GM12873 (cell line): ENCODE data around the gene ERO1B.

Source experiments
- TF ChIP-seq, protein P1 (sequence below): IDR thresholded peaks from 2 replicates; pipeline ENCODE4 v1.5.1; 2012; ENCODE audit warnings: low read depth, mild to moderate bottlenecking, moderate library complexity, low read length, control low read depth; ENCODE audit not compliant: insufficient read depth; ENCODE audit errors: missing control alignments

The ERO1B gene

DNA sequence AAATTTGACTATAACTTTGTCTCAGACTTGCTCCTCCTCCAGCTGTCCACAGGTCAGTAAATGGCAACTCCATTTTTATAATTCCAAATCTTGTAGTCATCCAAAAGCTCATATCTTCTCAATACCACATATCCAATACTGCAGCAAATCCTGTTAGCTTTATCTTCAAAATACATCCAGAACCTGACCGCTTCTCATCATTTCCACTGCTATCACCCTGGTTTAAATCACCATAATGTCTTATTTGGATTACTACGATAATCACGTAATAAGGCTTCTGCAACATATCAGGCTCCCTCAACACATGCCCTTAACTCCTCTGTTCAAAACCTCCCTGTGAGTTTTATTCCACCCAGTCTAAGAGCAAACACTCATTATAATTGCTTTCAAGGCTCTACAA lies 34.5 kb downstream of the ERO1B start:
- TF ChIP-seq, protein P1, sequence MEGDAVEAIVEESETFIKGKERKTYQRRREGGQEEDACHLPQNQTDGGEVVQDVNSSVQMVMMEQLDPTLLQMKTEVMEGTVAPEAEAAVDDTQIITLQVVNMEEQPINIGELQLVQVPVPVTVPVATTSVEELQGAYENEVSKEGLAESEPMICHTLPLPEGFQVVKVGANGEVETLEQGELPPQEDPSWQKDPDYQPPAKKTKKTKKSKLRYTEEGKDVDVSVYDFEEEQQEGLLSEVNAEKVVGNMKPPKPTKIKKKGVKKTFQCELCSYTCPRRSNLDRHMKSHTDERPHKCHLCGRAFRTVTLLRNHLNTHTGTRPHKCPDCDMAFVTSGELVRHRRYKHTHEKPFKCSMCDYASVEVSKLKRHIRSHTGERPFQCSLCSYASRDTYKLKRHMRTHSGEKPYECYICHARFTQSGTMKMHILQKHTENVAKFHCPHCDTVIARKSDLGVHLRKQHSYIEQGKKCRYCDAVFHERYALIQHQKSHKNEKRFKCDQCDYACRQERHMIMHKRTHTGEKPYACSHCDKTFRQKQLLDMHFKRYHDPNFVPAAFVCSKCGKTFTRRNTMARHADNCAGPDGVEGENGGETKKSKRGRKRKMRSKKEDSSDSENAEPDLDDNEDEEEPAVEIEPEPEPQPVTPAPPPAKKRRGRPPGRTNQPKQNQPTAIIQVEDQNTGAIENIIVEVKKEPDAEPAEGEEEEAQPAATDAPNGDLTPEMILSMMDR, result no peak

DNA sequence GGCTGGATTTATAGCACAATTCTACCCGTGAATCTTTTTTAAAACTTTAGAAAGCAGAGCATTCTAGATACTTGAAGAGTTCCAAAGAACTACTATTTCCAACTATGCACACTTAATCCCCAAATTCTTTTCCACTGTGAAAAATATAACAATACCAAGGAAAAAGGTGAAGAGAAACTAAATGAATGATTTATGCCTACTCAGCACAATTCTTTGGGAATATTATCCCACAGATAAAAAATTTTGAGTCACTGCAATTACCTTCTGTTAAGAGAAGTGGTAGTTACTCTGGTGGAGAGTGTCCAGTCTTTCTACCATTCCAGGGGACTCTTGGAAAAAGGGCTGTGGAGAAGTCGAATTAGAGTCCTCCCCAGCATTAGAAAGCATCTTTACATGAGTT lies 39.2 kb downstream of the ERO1B start:
- TF ChIP-seq, protein P1, result no peak

DNA sequence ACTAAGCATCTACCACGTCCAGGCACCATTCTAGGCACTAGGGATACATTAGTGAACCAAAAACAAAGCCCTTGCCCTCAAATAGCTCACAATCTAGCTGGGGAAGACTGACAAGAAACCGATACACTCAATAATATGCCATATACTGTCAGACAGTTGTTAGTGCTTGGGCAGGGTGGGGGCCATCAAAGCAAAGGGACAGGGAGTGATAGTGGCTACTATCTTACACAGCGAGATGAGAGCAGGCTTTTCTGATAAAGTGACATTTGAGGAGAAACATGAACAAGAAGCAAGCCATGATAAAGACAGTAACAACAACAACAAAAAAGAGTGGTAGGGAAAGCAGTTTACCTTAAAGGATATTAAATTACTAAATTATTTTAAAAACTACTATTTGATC lies 41.1 kb downstream of the ERO1B start:
- TF ChIP-seq, protein P1, result no peak

DNA sequence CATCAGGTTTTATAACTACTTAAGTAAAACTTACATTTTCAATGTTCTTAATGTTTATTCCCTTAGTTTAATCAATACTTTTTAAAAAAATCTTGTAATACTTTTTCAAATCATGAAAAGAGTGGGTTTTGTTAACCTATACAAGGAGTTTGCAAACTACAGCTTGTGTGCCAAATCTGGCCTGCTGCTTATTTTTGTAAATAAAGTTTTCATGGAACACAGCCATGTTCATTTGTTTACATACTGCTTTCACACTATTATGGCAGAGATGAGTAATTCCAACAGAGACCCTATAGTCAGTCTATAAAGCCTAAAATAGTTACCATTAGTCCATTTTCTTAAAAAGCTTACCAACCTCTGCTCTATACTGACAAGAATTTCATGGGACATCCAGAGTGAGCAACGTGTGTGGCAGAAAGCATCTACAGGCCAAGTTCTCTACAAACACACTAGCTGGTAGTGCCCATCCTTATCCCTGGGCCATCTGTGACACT lies 42.6 kb downstream of the ERO1B start:
- TF ChIP-seq, protein P1, result no peak

DNA sequence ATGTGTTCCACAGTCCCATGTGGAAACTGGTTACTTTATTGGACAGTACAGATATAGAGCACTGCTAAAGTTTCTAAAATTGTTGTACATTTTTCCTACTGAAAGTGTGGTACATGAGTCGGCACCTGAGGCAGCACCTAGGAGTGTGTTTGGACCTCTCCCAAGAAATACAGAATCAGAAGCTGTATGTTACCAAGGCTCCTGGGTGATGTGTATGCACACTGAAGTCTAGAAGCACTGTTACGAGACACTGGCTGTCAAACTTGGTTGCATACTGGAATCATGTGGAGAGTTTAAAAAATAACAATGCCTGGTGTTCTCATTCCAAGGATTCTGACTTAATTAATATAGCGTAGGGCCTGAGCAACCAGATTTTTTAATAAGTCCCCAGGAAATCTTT lies 46.6 kb downstream of the ERO1B start:
- TF ChIP-seq, protein P1, result no peak

DNA sequence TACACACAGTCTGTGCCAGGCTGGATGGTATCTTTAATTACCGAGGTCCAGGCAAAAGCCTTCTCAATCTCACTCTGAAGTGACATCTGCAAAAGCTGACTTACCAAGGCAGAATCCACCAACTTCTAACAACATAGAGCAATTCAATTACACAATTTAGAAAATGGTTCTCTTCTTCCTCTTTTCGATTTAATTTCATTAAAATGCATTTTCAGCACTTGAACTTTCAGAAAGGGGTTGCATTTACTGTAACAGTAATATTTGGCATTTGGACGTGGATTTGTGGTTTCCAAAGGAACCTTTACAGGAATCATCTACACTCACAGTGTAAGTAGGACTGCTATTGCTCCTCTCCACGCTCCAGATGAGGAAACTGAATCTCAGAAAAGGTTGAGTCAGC lies 53.3 kb downstream of the ERO1B start:
- TF ChIP-seq, protein P1, result no peak

DNA sequence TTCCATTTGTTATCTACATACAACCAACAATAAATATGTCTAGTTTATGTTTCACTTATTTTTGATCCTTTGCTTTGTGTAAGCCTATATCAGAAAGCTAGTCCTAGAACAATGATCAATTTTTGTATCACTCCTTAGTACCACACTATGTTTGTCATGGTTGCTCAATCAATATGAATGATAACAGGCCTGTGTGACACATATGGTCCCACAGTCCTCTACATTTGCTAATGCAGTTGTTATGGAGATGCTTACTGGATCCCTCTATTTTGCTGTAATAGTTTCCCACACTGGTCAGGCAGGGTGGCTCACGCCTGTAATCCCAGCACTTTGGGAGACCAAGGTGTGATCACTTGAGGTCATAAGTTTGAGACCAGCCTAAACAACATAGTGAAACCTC lies 59.1 kb downstream of the ERO1B start:
- TF ChIP-seq, protein P1, result no peak

DNA sequence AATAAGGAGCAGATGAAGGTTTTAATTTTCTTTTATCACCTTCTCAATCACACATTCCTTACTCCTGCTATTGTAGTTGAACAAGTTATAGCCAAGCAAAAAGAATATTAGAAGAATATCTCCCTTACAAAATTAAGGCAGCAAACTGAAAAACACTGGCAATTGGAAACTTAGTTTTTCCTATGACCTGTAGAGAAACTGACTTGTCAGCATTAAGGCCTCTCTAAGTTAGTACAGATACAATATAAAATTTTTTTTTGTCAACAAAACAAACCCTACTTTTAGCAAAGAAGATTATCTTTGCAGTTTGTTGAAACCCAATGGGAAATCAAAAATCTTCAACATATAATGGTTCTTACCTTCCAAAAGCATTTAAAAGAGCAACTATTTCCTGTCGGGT lies 61.3 kb downstream of the ERO1B start:
- TF ChIP-seq, protein P1, result no peak
